Nephron progenitor cell (in vitro differentiated cells): Measurements from ENCODE around the gene CYP2A13.

Source experiments
- DNase-seq: peaks from one replicate; pipeline ENCODE4 v3.0.0; 2021
- H3K27ac Mint-ChIP-seq: 2 replicates; pipeline ENCODE4 v1.8.0; 2021; ENCODE audit warnings: mild to moderate bottlenecking, moderate library complexity, mixed read lengths
- H3K27me3 Mint-ChIP-seq: 2 replicates; pipeline ENCODE4 v1.8.0; 2021; ENCODE audit warnings: mild to moderate bottlenecking, low read depth, mixed read lengths; ENCODE audit not compliant: poor library complexity
- H3K36me3 Mint-ChIP-seq: 2 replicates; pipeline ENCODE4 v1.8.0; 2021; ENCODE audit warnings: low read depth, mixed read lengths
- H3K4me1 Mint-ChIP-seq: 2 replicates; pipeline ENCODE4 v1.8.0; 2021; ENCODE audit warnings: mixed read lengths
- H3K4me3 Mint-ChIP-seq: 2 replicates; pipeline ENCODE4 v1.8.0; 2021; ENCODE audit warnings: mild to moderate bottlenecking, moderate library complexity, mixed read lengths
- H3K9me3 Mint-ChIP-seq: 2 replicates; pipeline ENCODE4 v1.8.0; 2021; ENCODE audit warnings: mild to moderate bottlenecking, moderate library complexity, mixed read lengths
- CTCF ChIP-seq: fragments of 200-600 bp; sonication (generic); IDR thresholded peaks from 2 replicates; pipeline ENCODE4 v1.5.0; 2021; ENCODE audit warnings: antibody characterized with exemption

Gene CYP2A13

GRCh38 chr19:41076286-41076685 lies 12.0 kb upstream of the CYP2A13 start:
- no peaks in the 10 kb centered on the region for H3K36me3 Mint-ChIP-seq
- no peak overlapping the region for H3K27ac Mint-ChIP-seq
- peaks cover 26% of the 10 kb centered on the region for H3K9me3 Mint-ChIP-seq
- no peaks in the 10 kb centered on the region for H3K4me1 Mint-ChIP-seq
- DNase-seq: no peak
- peaks cover 32% of the 10 kb centered on the region for H3K27me3 Mint-ChIP-seq
- no peak for TF ChIP-seq CTCF
- H3K4me3 Mint-ChIP-seq: no peak overlapping the region

GRCh38 chr19:41083516-41083915 lies 4.7 kb upstream of the CYP2A13 start:
- Mint-ChIP-seq H3K4me1 (no peaks in the 10 kb centered on the region), H3K4me3 (no peak overlapping the region), H3K27ac (no peak overlapping the region), H3K9me3 (peaks cover 19% of the 10 kb centered on the region), H3K27me3 (peaks cover 52% of the 10 kb centered on the region), H3K36me3 (no peaks in the 10 kb centered on the region)
- TF ChIP-seq CTCF: no peak
- DNase-seq: no peak

GRCh38 chr19:41085748-41086415 lies 2.4 kb upstream of the CYP2A13 start:
- no peaks in the 10 kb centered on the region for H3K36me3 Mint-ChIP-seq
- no peak overlapping the region for H3K4me3 Mint-ChIP-seq
- H3K27ac Mint-ChIP-seq: no peak overlapping the region
- H3K27me3 Mint-ChIP-seq: peaks cover 72% of the 10 kb centered on the region
- H3K9me3 Mint-ChIP-seq: peaks cover 5% of the 10 kb centered on the region
- H3K4me1 Mint-ChIP-seq: no peaks in the 10 kb centered on the region
- no peak for DNase-seq
- TF ChIP-seq CTCF: no peak

GRCh38 chr19:41089959-41090358 lies 1.7 kb downstream of the CYP2A13 start:
- Mint-ChIP-seq H3K36me3 (no peaks in the 10 kb centered on the region), H3K27me3 (peaks cover 96% of the 10 kb centered on the region), H3K27ac (no peak overlapping the region), H3K4me3 (no peak overlapping the region), H3K9me3 (no peaks in the 10 kb centered on the region), H3K4me1 (no peaks in the 10 kb centered on the region)
- no peak for TF ChIP-seq CTCF
- peak; percentile 4 for DNase-seq

- Mint-ChIP-seq H3K27me3 (peaks cover 47% of the 10 kb centered on the region), H3K9me3 (peaks cover 20% of the 10 kb centered on the region), H3K4me1 (no peaks in the 10 kb centered on the region), H3K36me3 (no peaks in the 10 kb centered on the region), H3K4me3 (no peak overlapping the region), H3K27ac (no peak overlapping the region)
- no peak for DNase-seq
- TF ChIP-seq CTCF: no peak
Observed at GRCh38 chr19:41095703-41096102, 7.5 kb downstream of the CYP2A13 start.

- no peaks in the 10 kb centered on the region for H3K36me3 Mint-ChIP-seq
- H3K27me3 Mint-ChIP-seq: peaks cover 44% of the 10 kb centered on the region
- H3K4me3 Mint-ChIP-seq: no peak overlapping the region
- no peaks in the 10 kb centered on the region for H3K4me1 Mint-ChIP-seq
- DNase-seq: no peak
- H3K27ac Mint-ChIP-seq: no peak overlapping the region
- H3K9me3 Mint-ChIP-seq: peaks cover 26% of the 10 kb centered on the region
- TF ChIP-seq CTCF: no peak
Observed at GRCh38 chr19:41096353-41096752, 8.1 kb downstream of the CYP2A13 start.
